Left lobe of liver (tissue), 2 donors: ENCODE data around the gene MBTPS1. TPM values are rescaled to one million over a fixed set of nuclear protein-coding genes. Genes with fewer than 3 reads are reported as not detected.

Source experiments
- ATAC-seq: fragments of 200-7000 bp; cut with Tn5 transposase; one replicate; pipeline ENCODE4 v1.9.1; 2020; ENCODE audit warnings: mild to moderate bottlenecking, moderate library complexity
- DNase-seq: peaks from one replicate; pipeline ENCODE4 v3.0.0-alpha.2; 2020; ENCODE audit warnings: low spot score
- total RNA-seq: library from RNA; stranded (reverse); gene quantifications from one replicate; pipeline ENCODE4 v1.2.1, GENCODE V29; 2021
- donor health status: DM: no; HTN: no; CAD: no; lungs with moderate emphysema.
- donor health status: DM: no; HTN: yes; CAD: no.

The MBTPS1 gene
- total RNA-seq, 1 donor from 2014 or later: 41.3 TPM

- ATAC-seq (no peak), DNase-seq (no peak)
Observed at GRCh38 chr16:84040823-84041820, 75.6 kb downstream of the MBTPS1 start.

GRCh38 chr16:84040226-84040822, 76.4 kb downstream of the MBTPS1 start:
- no peak for ATAC-seq
- DNase-seq: no peak

DNA sequence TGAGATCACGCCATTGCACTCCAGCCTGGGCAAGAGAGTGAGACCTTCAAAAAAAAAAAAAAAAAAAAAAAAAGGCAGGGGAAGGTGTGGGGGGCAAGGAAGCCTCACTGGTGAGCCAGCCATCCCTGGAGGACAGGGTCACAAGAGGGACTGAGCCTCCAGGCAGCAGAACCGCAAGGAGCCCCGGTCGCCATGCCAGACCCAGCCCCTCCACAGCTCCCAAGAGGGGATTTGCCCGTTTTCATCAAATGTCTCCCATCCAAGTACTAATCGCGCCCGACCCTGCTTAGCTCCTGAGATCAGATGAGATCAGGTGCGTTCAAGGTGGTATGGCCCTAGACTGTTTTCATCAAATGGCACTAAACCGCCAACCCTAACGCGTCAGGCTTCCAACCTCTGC, 77.0 kb downstream of the MBTPS1 start:
- ATAC-seq (no peak), DNase-seq (no peak)

GRCh38 chr16:84038469-84038868, 78.3 kb downstream of the MBTPS1 start:
- DNase-seq: no peak
- no peak for ATAC-seq

GRCh38 chr16:84036982-84037425, 79.7 kb downstream of the MBTPS1 start:
- DNase-seq (no peak), ATAC-seq (no peak)

DNA sequence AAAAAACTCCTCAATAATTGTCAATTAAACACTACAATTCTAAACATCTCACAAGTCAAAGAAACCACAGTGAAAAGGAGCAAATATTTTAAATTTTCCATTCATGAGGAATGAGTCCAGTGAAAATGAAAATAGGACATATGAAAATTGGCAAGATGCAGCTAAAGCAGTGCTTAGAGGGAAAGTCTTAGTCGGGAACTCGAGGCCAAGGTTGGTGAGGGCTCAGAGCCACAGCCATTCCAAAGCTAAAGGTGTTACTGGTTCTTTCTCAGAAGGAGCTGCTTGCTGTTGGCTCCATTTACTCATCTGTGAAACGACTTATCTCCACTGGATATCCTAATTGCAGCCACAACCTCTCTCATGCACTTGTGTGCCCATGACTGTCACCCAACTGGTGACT, 80.6 kb downstream of the MBTPS1 start:
- no peak for DNase-seq
- ATAC-seq: no peak

DNA sequence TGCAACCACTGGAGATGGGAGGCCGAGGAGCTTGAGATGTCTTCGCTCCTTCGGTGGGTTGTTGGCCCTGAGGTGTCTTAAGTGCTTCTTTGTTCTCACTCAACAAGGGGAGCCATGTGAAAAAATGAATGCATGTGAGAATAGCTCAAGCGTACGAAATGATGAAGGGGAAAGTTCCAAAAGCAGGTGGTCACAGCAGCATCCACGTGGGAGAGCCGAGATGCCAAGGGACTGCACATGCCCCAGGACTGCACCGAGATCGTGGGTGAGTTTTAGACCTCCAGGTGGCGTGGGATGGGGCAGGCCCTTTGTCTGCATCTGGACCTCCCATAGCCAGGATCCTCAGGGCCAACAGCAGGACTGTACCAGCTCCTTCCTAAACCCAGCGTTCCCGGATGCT, 82.2 kb downstream of the MBTPS1 start:
- DNase-seq: no peak
- ATAC-seq: no peak

- DNase-seq (no peak), ATAC-seq (no peak)
Observed at GRCh38 chr16:84033251-84034195, 83.2 kb downstream of the MBTPS1 start.

GRCh38 chr16:84032458-84033178, 84.1 kb downstream of the MBTPS1 start:
- ATAC-seq (no peak), DNase-seq (no peak)

- ATAC-seq: no peak
- no peak for DNase-seq
Observed at GRCh38 chr16:84031556-84031955, 85.2 kb downstream of the MBTPS1 start.

DNA sequence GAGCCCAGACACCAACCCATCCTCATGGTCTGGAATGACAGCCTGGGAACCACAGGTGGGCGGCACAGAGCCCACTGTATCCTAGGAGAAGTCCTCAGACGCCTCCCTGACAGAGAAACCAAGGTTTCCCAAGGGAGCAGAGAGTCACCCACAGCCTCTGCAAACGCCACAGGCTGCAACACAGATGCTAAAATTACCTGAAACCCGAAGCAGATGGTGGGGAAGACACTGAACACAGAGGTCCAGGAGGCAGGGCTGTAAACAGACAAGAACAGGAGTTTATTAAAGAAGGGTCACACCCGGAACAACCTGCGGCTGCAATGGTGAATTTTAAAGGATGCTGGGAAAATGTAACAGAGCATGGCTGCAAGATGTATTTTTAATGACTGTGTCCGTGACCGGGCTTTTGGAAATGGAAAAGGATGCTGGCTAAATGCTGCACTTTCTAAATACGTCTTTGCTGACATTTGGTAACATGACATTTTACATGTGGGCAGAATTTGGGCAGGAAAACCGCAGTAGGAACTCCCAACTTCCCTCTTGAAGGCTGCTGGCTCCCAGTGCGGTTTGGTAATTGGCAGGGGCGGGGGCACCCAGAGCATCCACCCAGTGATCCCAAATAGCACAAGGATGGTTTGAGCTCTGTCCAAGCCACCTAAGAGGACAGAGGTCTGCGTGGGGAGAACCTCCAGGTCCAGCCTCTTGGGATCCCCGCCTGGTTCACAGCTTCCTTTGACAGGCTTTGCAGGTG, 87.3 kb downstream of the MBTPS1 start:
- ATAC-seq: no peak
- no peak for DNase-seq

- ATAC-seq (no peak), DNase-seq (no peak)
Observed at GRCh38 chr16:84027625-84028024, 89.1 kb downstream of the MBTPS1 start.

GRCh38 chr16:84026606-84027005, 90.1 kb downstream of the MBTPS1 start:
- DNase-seq: no peak
- ATAC-seq: no peak

GRCh38 chr16:84024854-84025253, 91.9 kb downstream of the MBTPS1 start:
- DNase-seq (no peak), ATAC-seq (no peak)

- no peak for DNase-seq
Observed at GRCh38 chr16:84022644-84023043, 94.1 kb downstream of the MBTPS1 start.

DNA sequence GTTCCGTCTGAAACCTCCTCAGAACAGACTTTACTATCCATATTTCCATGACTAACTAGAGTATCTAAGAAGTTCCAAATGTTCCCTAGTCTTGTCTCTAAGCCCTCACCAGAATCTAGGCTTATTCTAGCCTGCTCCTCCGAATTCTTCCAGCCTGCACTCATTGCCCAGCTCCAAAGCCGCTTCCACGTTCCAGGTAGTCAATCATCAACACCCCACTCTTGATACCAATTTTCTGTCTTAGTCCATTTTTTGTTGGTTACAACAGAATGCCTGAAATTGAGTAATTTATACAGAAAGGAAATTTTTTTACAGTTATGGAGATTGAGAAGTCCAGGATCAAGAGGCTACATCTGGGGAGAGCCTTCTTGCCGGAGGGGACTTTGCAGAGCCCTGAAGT, 95.3 kb downstream of the MBTPS1 start:
- ATAC-seq (no peak), DNase-seq (no peak)

More at GRCh38 chr16:84022644-84023043, 94.1 kb downstream of the MBTPS1 start:
- no peak for ATAC-seq

GRCh38 chr16:84020353-84020752, 96.4 kb downstream of the MBTPS1 start:
- no peak for ATAC-seq

DNA sequence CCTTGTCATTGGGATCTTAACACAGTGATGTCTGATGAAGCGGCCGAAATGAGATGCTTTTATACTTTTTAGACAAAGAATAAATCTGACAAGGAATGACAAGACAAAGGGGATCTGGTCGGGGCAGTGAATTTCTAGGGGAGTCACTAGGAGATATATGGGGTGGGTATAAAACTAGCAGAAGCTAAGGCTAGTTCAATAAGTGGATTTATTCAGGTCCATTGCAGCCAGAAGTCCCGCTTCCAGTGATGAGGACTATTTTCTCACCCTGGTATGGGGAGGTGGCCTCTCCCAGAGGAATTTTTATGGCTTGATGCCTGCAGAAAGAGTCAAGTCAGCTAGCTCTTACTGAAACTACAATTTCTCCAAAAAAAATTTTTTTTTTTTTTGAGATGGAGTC, 98.0 kb downstream of the MBTPS1 start:
- DNase-seq: no peak
- no peak for ATAC-seq

More at GRCh38 chr16:84020353-84020752, 96.4 kb downstream of the MBTPS1 start:
- no peak for DNase-seq

DNA sequence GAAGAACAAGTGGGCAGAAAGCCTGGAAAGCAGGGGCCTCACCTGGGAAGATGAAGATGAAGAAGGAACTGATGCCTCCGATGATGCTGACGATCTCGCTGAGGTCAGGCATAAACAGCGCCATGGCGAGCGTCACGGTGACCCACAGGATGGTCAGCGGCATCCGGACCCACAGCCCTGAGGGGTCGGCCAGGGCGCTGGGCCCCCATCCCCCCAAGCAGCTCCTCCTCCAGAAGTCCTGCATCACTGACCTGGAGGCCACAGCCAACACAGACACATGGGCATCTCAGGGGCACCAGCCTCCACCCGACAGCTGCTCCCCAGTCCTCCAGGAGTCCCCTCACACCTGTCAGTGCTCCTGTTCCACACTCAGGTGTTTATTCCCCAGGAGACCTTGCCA, 100.3 kb downstream of the MBTPS1 start:
- no peak for ATAC-seq
- no peak for DNase-seq

- ATAC-seq: no peak
- DNase-seq: no peak
Observed at GRCh38 chr16:84015399-84015798, 101.3 kb downstream of the MBTPS1 start.
